DMS 273 treated with DMSO at 0.1 percent for 48 hours (cell line): ENCODE results near the gene WIPI1.
A peak's percentile ranks its signal among the peaks of the same experiment; 100 is the strongest.
"Not testable (repeated sequence)": the region's sequence is repeated elsewhere in the genome, so short reads cannot be mapped to it uniquely, and the experiment has no call there.

Experiments
- DNase-seq: peaks from one replicate; lab custom pipeline; 2025; lab: John Stamatoyannopoulos, UW

WIPI1 gene

GRCh38 chr17:68437979-68438822, 19.1 kb downstream of the WIPI1 start:
- no peak for DNase-seq

- peak; percentile 45 for DNase-seq
These were observed 21.1 kb downstream of the WIPI1 start for GRCh38 chr17:68435876-68436842.

- DNase-seq: no peak
These were observed 21.9 kb downstream of the WIPI1 start for GRCh38 chr17:68435361-68435760.

GRCh38 chr17:68433911-68434508, 23.3 kb downstream of the WIPI1 start:
- no peak for DNase-seq

GRCh38 chr17:68433211-68433610, 24.1 kb downstream of the WIPI1 start:
- no peak for DNase-seq

- no peak for DNase-seq
These were observed 25.0 kb downstream of the WIPI1 start for GRCh38 chr17:68432086-68432864.

- no peak for DNase-seq
These were observed 25.6 kb downstream of the WIPI1 start for GRCh38 chr17:68431661-68432071.

- no peak for DNase-seq
These were observed 26.2 kb downstream of the WIPI1 start for GRCh38 chr17:68431045-68431608.

GRCh38 chr17:68429881-68430280, 27.4 kb downstream of the WIPI1 start:
- DNase-seq: no peak

- no peak for DNase-seq
These were observed 28.7 kb downstream of the WIPI1 start for GRCh38 chr17:68428498-68429172.

GRCh38 chr17:68427575-68427974, 29.7 kb downstream of the WIPI1 start:
- DNase-seq: no peak

- DNase-seq: no peak
These were observed 31.3 kb downstream of the WIPI1 start for GRCh38 chr17:68425979-68426378.

GRCh38 chr17:68424861-68425260, 32.4 kb downstream of the WIPI1 start:
- no peak for DNase-seq

- DNase-seq: no peak
These were observed 33.1 kb downstream of the WIPI1 start for GRCh38 chr17:68424203-68424602.

- no peak for DNase-seq
These were observed 34.0 kb downstream of the WIPI1 start for GRCh38 chr17:68423251-68423650.

GRCh38 chr17:68422821-68423220, 34.5 kb downstream of the WIPI1 start:
- no peak for DNase-seq

- DNase-seq: no peak
These were observed 35.8 kb downstream of the WIPI1 start for GRCh38 chr17:68421486-68421885.

- DNase-seq: no peak
These were observed 37.2 kb downstream of the WIPI1 start for GRCh38 chr17:68420065-68420464.

GRCh38 chr17:68418876-68419275, 38.4 kb downstream of the WIPI1 start:
- no peak for DNase-seq

- no peak for DNase-seq
These were observed 40.0 kb downstream of the WIPI1 start for GRCh38 chr17:68417317-68417716.

GRCh38 chr17:68414901-68415300, 42.4 kb downstream of the WIPI1 start:
- not testable (repeated sequence) for DNase-seq
